OCI-LY3 (cell line): ENCODE data around the gene KLF2.

Source experiments
- H2AFZ ChIP-seq: fragments of 200-600, 300-600 bp; shearing (Covaris generic); 2 replicates; pipeline ENCODE4 v1.6.0; 2014; ENCODE audit warnings: antibody characterized with exemption, low read depth, low read length
- H3K27ac ChIP-seq: fragments of 200-600, 300-600 bp; sonication (generic); 2 replicates; pipeline ENCODE4 v1.5.1; 2014; ENCODE audit warnings: mild to moderate bottlenecking, low read length, moderate library complexity, mixed read lengths
- H3K27me3 ChIP-seq: fragments of 200-600, 300-600 bp; sonication (generic); 2 replicates; pipeline ENCODE4 v1.6.1; 2014; ENCODE audit warnings: low read depth, low read length, mixed read lengths
- H3K36me3 ChIP-seq: fragments of 200-600, 300-600 bp; sonication (generic); replicated peaks from 2 replicates; pipeline ENCODE3; 2014; ENCODE audit warnings: low read depth, low read length, mixed read lengths
- H3K4me1 ChIP-seq: fragments of 300-600, 200-600 bp; sonication (generic); 2 replicates; pipeline ENCODE4 v1.6.1; 2014; ENCODE audit warnings: low read length, mixed read lengths
- H3K4me2 ChIP-seq: fragments of 200-600, 300-600 bp; sonication (generic); 2 replicates; pipeline ENCODE4 v1.6.1; 2014; ENCODE audit warnings: low read length, mixed read lengths
- H3K4me3 ChIP-seq: fragments of 300-600, 200-600 bp; sonication (generic); 2 replicates; pipeline ENCODE4 v1.5.1; 2014; ENCODE audit warnings: antibody characterized with exemption, mild to moderate bottlenecking, low read length, moderate library complexity
- H3K79me2 ChIP-seq: fragments of 300-600, 200-600 bp; shearing (Covaris generic); 2 replicates; pipeline ENCODE4 v1.6.1; 2014; ENCODE audit warnings: mild to moderate bottlenecking, low read length, mixed read lengths
- H3K9ac ChIP-seq: fragments of 300-600, 200-600 bp; shearing (Covaris generic); 2 replicates; pipeline ENCODE4 v1.6.0; 2014; ENCODE audit warnings: mild to moderate bottlenecking, low read length, moderate library complexity
- H3K9me3 ChIP-seq: fragments of 200-600, 300-600 bp; shearing (Covaris generic); 2 replicates; pipeline ENCODE4 v1.6.1; 2014; ENCODE audit warnings: low read length, mixed read lengths; ENCODE audit not compliant: insufficient read depth
- H4K20me1 ChIP-seq: fragments of 200-600, 300-600 bp; sonication (generic); 2 replicates; pipeline ENCODE4 v1.6.1; 2016; ENCODE audit warnings: low read length, mixed read lengths; ENCODE audit not compliant: insufficient read depth
- CTCF ChIP-seq: fragments of 200-600, 300-600 bp; sonication (generic); IDR thresholded peaks from 2 replicates; pipeline ENCODE4 v1.5.1; 2014; ENCODE audit warnings: antibody characterized with exemption, low read length, low read depth
- EZH2phosphoT487 ChIP-seq: fragments of 200-600 bp; shearing (Covaris generic); IDR thresholded peaks from 2 replicates; pipeline ENCODE4 v1.6.1; 2018; ENCODE audit warnings: antibody characterized with exemption, mixed run types, low read depth

The KLF2 gene

GRCh38 chr19:16363133-16363851 is 38.7 kb downstream of the KLF2 start:
- Histone ChIP-seq H3K36me3 (peaks cover 13% of the 10 kb centered on the region), H4K20me1 (peaks cover 85% of the 10 kb centered on the region), H3K4me3 (no peak overlapping the region), H3K9me3 (no peaks in the 10 kb centered on the region), H2AFZ (no peak overlapping the region), H3K79me2 (no peaks in the 10 kb centered on the region), H3K4me2 (no peak overlapping the region), H3K27me3 (peaks cover 69% of the 10 kb centered on the region), H3K27ac (no peak overlapping the region), H3K4me1 (peaks cover 34% of the 10 kb centered on the region), H3K9ac (no peak overlapping the region)
- TF ChIP-seq CTCF (no peak), EZH2phosphoT487 (no peak)

- H3K4me1 ChIP-seq = peaks cover 40% of the 10 kb centered on the region
- peaks cover 85% of the 10 kb centered on the region for H4K20me1 ChIP-seq
- H3K79me2 ChIP-seq = no peaks in the 10 kb centered on the region; the same call in 1 of the 2 replicates
- H3K4me2 ChIP-seq = no peak overlapping the region
- peaks cover 75% of the 10 kb centered on the region for H3K27me3 ChIP-seq
- H3K9ac ChIP-seq = no peak overlapping the region
- no peak overlapping the region for H3K4me3 ChIP-seq
- no peak overlapping the region for H3K27ac ChIP-seq
- peaks cover 13% of the 10 kb centered on the region for H3K36me3 ChIP-seq
- TF ChIP-seq EZH2phosphoT487 (no peak), CTCF (no peak)
- no peaks in the 10 kb centered on the region for H3K9me3 ChIP-seq
- no peak overlapping the region for H2AFZ ChIP-seq
Observed at GRCh38 chr19:16363852-16364230, 39.2 kb downstream of the KLF2 start.

- Histone ChIP-seq H3K36me3 (peaks cover 13% of the 10 kb centered on the region), H3K79me2 (no peaks in the 10 kb centered on the region; the same call in 1 of the 2 replicates), H3K27ac (no peak overlapping the region), H3K9ac (no peak overlapping the region), H4K20me1 (peaks cover 85% of the 10 kb centered on the region), H3K4me1 (peaks cover 43% of the 10 kb centered on the region), H3K27me3 (peaks cover 79% of the 10 kb centered on the region), H3K4me2 (no peak overlapping the region), H2AFZ (no peak overlapping the region), H3K4me3 (no peak overlapping the region), H3K9me3 (no peaks in the 10 kb centered on the region)
- no peak for TF ChIP-seq EZH2phosphoT487
- TF ChIP-seq CTCF = no peak
Observed at GRCh38 chr19:16364231-16364865, 39.7 kb downstream of the KLF2 start.

- Histone ChIP-seq H3K9me3 (no peaks in the 10 kb centered on the region), H3K4me2 (peak overlapping the region; percentile 78), H4K20me1 (peaks cover 85% of the 10 kb centered on the region), H3K27me3 (peaks cover 83% of the 10 kb centered on the region), H2AFZ (no peak overlapping the region), H3K27ac (no peak overlapping the region), H3K79me2 (no peaks in the 10 kb centered on the region; the same call in 1 of the 2 replicates), H3K36me3 (peaks cover 8% of the 10 kb centered on the region), H3K4me3 (no peak overlapping the region), H3K4me1 (peaks cover 51% of the 10 kb centered on the region), H3K9ac (no peak overlapping the region)
- TF ChIP-seq EZH2phosphoT487 (no peak), CTCF (no peak)
Observed at GRCh38 chr19:16365300-16365996, 40.8 kb downstream of the KLF2 start.
